HepG2 (cell line): ENCODE measurements around the gene ST6GALNAC6. TPM values are rescaled to one million over a fixed set of nuclear protein-coding genes. Genes with fewer than 3 reads are reported as not detected.

Experiments used
- HNRNPK ChIP-seq: fragments of 200-400 bp; formaldehyde crosslinking; IDR thresholded peaks from 2 replicates; pipeline ENCODE4 v1.6.1; 2018; ENCODE audit warnings: low read length, low read depth, moderate library complexity, mild to moderate bottlenecking; ENCODE audit not compliant: poor library complexity, severe bottlenecking
- HOXA3 ChIP-seq: sonication (generic); formaldehyde crosslinking; IDR thresholded peaks from 2 replicates; pipeline ENCODE4 v1.5.0; 2020; ENCODE audit warnings: missing genetic modification reagents
- MED1 ChIP-seq: sonication (generic); formaldehyde crosslinking; IDR thresholded peaks from 2 replicates; pipeline ENCODE4 v1.4.0; 2020; ENCODE audit warnings: missing genetic modification reagents
- NFKB2 ChIP-seq: sonication (generic); formaldehyde crosslinking; IDR thresholded peaks from 2 replicates; pipeline ENCODE4 v1.4.0; 2020; ENCODE audit warnings: missing genetic modification reagents, borderline replicate concordance
- SAP130 ChIP-seq: IDR thresholded peaks from 2 replicates; pipeline ENCODE4 v1.6.1; 2016; ENCODE audit warnings: low read depth
- TAF1 ChIP-seq: sonication (generic); formaldehyde crosslinking; IDR thresholded peaks from 2 replicates; pipeline ENCODE4 v1.4.0; 2020; ENCODE audit warnings: missing genetic modification reagents
- TRAFD1 ChIP-seq: sonication (generic); formaldehyde crosslinking; IDR thresholded peaks from 2 replicates; pipeline ENCODE4 v1.5.1; 2020; ENCODE audit warnings: missing genetic modification reagents, mild to moderate bottlenecking, borderline replicate concordance
- YY1 ChIP-seq: IDR thresholded peaks from 2 replicates; pipeline ENCODE4 v1.6.1; 2011; ENCODE audit warnings: low read length, low read depth, moderate library complexity, mild to moderate bottlenecking; ENCODE audit not compliant: insufficient read depth, insufficient replicate concordance
- ZBTB7A ChIP-seq: sonication (generic); formaldehyde crosslinking; IDR thresholded peaks from 2 replicates; pipeline ENCODE4 v1.8.0; 2022; ENCODE audit warnings: mild to moderate bottlenecking, missing genetic modification reagents
- ZFP36 ChIP-seq: fragments of 150-350 bp; IDR thresholded peaks from 2 replicates; pipeline ENCODE4 v1.6.1; 2018; ENCODE audit warnings: borderline replicate concordance, low read length, low read depth; ENCODE audit not compliant: partially characterized antibody
- ZNF331 ChIP-seq: sonication (generic); formaldehyde crosslinking; IDR thresholded peaks from 2 replicates; pipeline ENCODE4 v1.4.0; 2020; ENCODE audit warnings: missing genetic modification reagents
- ZNF350 ChIP-seq: sonication (generic); formaldehyde crosslinking; IDR thresholded peaks from 2 replicates; pipeline ENCODE4 v1.4.0; 2020; ENCODE audit warnings: mild to moderate bottlenecking, low read depth, missing genetic modification reagents, borderline replicate concordance
- ZNF605 ChIP-seq: sonication (generic); formaldehyde crosslinking; IDR thresholded peaks from 2 replicates; pipeline ENCODE4 v1.8.0; 2022; ENCODE audit warnings: mild to moderate bottlenecking, missing genetic modification reagents
- ZNF629 ChIP-seq: sonication (generic); formaldehyde crosslinking; conservative IDR thresholded peaks from 2 replicates; pipeline ENCODE4 v1.5.0; 2020; ENCODE audit warnings: missing genetic modification reagents
- ZNF790 ChIP-seq: sonication (generic); formaldehyde crosslinking; IDR thresholded peaks from 2 replicates; pipeline ENCODE4 v1.8.0; 2022; ENCODE audit warnings: missing genetic modification reagents, mild to moderate bottlenecking, borderline replicate concordance
- polyA plus RNA-seq, 8 experiments: library from polyadenylated mRNA; depleted of rRNA in 3 of 8; stranded (reverse) in 7 of 8; unstranded in 1 of 8; fragments of >200 nt; fragmentation: Illumina TruSeq in 4 of 8; extraction: Trizol in 4 of 8; gene quantifications; 2 replicates each; pipeline versions ENCODE4 v1.2.1 to v1.2.3, GENCODE V29; 2011 to 2016; ENCODE audit warnings: low read depth in 4 of 8, missing spikeins in 1 of 8, mixed read lengths in 1 of 8; ENCODE audit not compliant: insufficient read depth in 1 of 8
- total RNA-seq, 5 experiments: library from RNA; depleted of rRNA; stranded (reverse); fragments of >200 nt; fragmentation: Illumina TruSeq; extraction: Trizol; gene quantifications; 2 replicates each; pipeline ENCODE4 v1.2.3, GENCODE V29; 2016; ENCODE audit warnings: low read depth in 1 of 5
- TF ChIP-seq, protein P1 (sequence below): sonication (generic); formaldehyde crosslinking; IDR thresholded peaks from 2 replicates; pipeline ENCODE4 v1.4.0; 2020; ENCODE audit warnings: missing genetic modification reagents
- TF ChIP-seq, protein P2 (sequence below): sonication (generic); formaldehyde crosslinking; IDR thresholded peaks from 2 replicates; pipeline ENCODE4 v1.4.0; 2020; ENCODE audit warnings: missing genetic modification reagents
- TF ChIP-seq, protein P3 (sequence below): sonication (generic); formaldehyde crosslinking; IDR thresholded peaks from 2 replicates; pipeline ENCODE4 v1.5.1; 2020; ENCODE audit warnings: mild to moderate bottlenecking, missing genetic modification reagents, moderate library complexity

ST6GALNAC6 gene
- total and polyA plus RNA-seq, 2 of the 13 experiments (the other 11 are each of a cell fraction or from before 2014, with no cell fraction given): 18.5 to 65.4 TPM

GRCh38 chr9:127899128-127899943 is at the start of gene ST6GALNAC6 (continued):
- TF ChIP-seq, protein P1, sequence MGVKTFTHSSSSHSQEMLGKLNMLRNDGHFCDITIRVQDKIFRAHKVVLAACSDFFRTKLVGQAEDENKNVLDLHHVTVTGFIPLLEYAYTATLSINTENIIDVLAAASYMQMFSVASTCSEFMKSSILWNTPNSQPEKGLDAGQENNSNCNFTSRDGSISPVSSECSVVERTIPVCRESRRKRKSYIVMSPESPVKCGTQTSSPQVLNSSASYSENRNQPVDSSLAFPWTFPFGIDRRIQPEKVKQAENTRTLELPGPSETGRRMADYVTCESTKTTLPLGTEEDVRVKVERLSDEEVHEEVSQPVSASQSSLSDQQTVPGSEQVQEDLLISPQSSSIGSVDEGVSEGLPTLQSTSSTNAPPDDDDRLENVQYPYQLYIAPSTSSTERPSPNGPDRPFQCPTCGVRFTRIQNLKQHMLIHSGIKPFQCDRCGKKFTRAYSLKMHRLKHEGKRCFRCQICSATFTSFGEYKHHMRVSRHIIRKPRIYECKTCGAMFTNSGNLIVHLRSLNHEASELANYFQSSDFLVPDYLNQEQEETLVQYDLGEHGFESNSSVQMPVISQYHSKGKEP: no peak
- TF ChIP-seq NFKB2 (CRISPR knock-in tag) (no peak), HNRNPK (peak; percentile 76), ZNF331 (peak; percentile 18; the same call in 1 of the 2 replicates), TRAFD1 (CRISPR knock-in tag) (no peak), MED1 (CRISPR knock-in tag) (peak; percentile 22; the same call in 1 of the 2 replicates), SAP130 (CRISPR knock-in tag) (peak; percentile 39; the same call in 1 of the 2 replicates), ZNF790 (CRISPR knock-in tag) (0 out of 2 replicates have a peak, but pooled peaks have one; percentile 27), ZNF605 (CRISPR knock-in tag) (0 out of 2 replicates have a peak, but pooled peaks have one; percentile 5), ZNF629 (0 out of 2 replicates have a peak, but pooled peaks have one; percentile 4), HOXA3 (CRISPR knock-in tag) (peak; percentile 25; the same call in 1 of the 2 replicates), TAF1 (CRISPR knock-in tag) (no peak), ZNF350 (CRISPR knock-in tag) (0 out of 2 replicates have a peak, but pooled peaks have one; percentile 11), ZBTB7A (CRISPR knock-in tag) (peak; percentile 81; the same call in 1 of the 2 replicates), ZFP36 (no peak), YY1 (peak; percentile 65)
- TF ChIP-seq, protein P2, sequence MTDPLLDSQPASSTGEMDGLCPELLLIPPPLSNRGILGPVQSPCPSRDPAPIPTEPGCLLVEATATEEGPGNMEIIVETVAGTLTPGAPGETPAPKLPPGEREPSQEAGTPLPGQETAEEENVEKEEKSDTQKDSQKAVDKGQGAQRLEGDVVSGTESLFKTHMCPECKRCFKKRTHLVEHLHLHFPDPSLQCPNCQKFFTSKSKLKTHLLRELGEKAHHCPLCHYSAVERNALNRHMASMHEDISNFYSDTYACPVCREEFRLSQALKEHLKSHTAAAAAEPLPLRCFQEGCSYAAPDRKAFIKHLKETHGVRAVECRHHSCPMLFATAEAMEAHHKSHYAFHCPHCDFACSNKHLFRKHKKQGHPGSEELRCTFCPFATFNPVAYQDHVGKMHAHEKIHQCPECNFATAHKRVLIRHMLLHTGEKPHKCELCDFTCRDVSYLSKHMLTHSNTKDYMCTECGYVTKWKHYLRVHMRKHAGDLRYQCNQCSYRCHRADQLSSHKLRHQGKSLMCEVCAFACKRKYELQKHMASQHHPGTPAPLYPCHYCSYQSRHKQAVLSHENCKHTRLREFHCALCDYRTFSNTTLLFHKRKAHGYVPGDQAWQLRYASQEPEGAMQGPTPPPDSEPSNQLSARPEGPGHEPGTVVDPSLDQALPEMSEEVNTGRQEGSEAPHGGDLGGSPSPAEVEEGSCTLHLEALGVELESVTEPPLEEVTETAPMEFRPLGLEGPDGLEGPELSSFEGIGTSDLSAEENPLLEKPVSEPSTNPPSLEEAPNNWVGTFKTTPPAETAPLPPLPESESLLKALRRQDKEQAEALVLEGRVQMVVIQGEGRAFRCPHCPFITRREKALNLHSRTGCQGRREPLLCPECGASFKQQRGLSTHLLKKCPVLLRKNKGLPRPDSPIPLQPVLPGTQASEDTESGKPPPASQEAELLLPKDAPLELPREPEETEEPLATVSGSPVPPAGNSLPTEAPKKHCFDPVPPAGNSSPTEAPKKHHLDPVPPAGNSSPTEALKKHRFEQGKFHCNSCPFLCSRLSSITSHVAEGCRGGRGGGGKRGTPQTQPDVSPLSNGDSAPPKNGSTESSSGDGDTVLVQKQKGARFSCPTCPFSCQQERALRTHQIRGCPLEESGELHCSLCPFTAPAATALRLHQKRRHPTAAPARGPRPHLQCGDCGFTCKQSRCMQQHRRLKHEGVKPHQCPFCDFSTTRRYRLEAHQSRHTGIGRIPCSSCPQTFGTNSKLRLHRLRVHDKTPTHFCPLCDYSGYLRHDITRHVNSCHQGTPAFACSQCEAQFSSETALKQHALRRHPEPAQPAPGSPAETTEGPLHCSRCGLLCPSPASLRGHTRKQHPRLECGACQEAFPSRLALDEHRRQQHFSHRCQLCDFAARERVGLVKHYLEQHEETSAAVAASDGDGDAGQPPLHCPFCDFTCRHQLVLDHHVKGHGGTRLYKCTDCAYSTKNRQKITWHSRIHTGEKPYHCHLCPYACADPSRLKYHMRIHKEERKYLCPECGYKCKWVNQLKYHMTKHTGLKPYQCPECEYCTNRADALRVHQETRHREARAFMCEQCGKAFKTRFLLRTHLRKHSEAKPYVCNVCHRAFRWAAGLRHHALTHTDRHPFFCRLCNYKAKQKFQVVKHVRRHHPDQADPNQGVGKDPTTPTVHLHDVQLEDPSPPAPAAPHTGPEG: no peak
- TF ChIP-seq, protein P3, sequence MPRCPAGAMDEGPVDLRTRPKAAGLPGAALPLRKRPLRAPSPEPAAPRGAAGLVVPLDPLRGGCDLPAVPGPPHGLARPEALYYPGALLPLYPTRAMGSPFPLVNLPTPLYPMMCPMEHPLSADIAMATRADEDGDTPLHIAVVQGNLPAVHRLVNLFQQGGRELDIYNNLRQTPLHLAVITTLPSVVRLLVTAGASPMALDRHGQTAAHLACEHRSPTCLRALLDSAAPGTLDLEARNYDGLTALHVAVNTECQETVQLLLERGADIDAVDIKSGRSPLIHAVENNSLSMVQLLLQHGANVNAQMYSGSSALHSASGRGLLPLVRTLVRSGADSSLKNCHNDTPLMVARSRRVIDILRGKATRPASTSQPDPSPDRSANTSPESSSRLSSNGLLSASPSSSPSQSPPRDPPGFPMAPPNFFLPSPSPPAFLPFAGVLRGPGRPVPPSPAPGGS: 0 out of 2 replicates have a peak, but pooled peaks have one; percentile 36
